Gastrocnemius medialis (tissue), 4 donors: ENCODE data around the gene ARHGEF39. TPM values are rescaled to one million over a fixed set of nuclear protein-coding genes. Genes with fewer than 3 reads are reported as not detected.
A peak's percentile ranks its signal among the peaks of the same experiment; 100 is the strongest.

Source experiments
- ATAC-seq, 2 donors: fragments of 150-250 bp; one replicate each; pipeline ENCODE4 v1.9.1; 2016
- DNase-seq, 2 donors: peaks; one replicate each; pipeline ENCODE4 v3.0.0-alpha.2; 2019
- H3K27ac ChIP-seq, 4 donors: fragments of 200-600 bp; sonication (generic); 1 replicate in 1 of 4; 2 replicates in 3 of 4; pipeline ENCODE4 v1.5.1; 2016 to 2018; ENCODE audit warnings: mild to moderate bottlenecking in 2 of 4, moderate library complexity in 1 of 4
- H3K27me3 ChIP-seq, 3 donors: fragments of 200-600 bp; sonication (generic) in 2 of 3; 1 replicate in 1 of 3; 2 replicates in 2 of 3; pipeline versions ENCODE4 v1.5.1 to v1.6.0; 2016 to 2019; ENCODE audit warnings: mild to moderate bottlenecking in 1 of 3, moderate library complexity in 1 of 3
- H3K36me3 ChIP-seq, 2 donors: fragments of 200-600 bp; sonication (generic) in 1 of 2; one replicate each; pipeline ENCODE4 v1.5.1; 2017 to 2018
- H3K4me1 ChIP-seq, 2 donors: fragments of 200-600 bp; sonication (generic) in 1 of 2; one replicate each; pipeline ENCODE4 v1.5.1; 2016 to 2017; ENCODE audit warnings: mild to moderate bottlenecking in 2 of 2
- H3K4me3 ChIP-seq, 4 donors: fragments of 200-600 bp; sonication (generic) in 3 of 4; 1 replicate in 1 of 4; 2 replicates in 3 of 4; pipeline ENCODE4 v1.5.1; 2016 to 2019; ENCODE audit warnings: mild to moderate bottlenecking in 2 of 4
- H3K9me3 ChIP-seq, 3 donors: fragments of 200-600 bp; sonication (generic) in 2 of 3; 1 replicate in 1 of 3; 2 replicates in 2 of 3; pipeline ENCODE4 v1.5.1; 2016 to 2019
- POLR2A ChIP-seq, 2 donors: fragments of 450-650 bp; IDR thresholded peaks; one replicate each; pipeline ENCODE4 v1.6.1; 2017; ENCODE audit warnings: antibody characterized with exemption in 2 of 2, mild to moderate bottlenecking in 2 of 2, moderate library complexity in 2 of 2
- in situ Hi-C, 4 donors: fragments of 200-750 bp; cut with MboI; loops; one replicate each; pipeline versions ENCODE4 v1.15.0 to v1.8.0; 2017; ENCODE audit warnings: low sequenced_read_pairs in 4 of 4
- intact Hi-C: fragments of 100-400 bp; cut with DNase I; formaldehyde crosslinking; loops from one replicate; pipeline ENCODE4 v1.15.1; 2023; ENCODE audit warnings: low total_unique reads
- total RNA-seq, 4 donors: library from RNA; depleted of rRNA; stranded (reverse); fragments of >200 nt; gene quantifications; one replicate each; pipeline versions ENCODE4 v1.1.0 to v1.2.3, GENCODE V29; 2016
- TF ChIP-seq, protein P1 (sequence below), 5 experiments: fragments of 450-650 bp in 3 of 5; fragments of 200-600 bp in 2 of 5; sonication (generic) in 2 of 5; IDR thresholded peaks in 4 of 5; conservative IDR thresholded peaks in 1 of 5; 1 replicate in 4 of 5; 2 replicates in 1 of 5; pipeline ENCODE4 v1.5.1; 2016 to 2019; ENCODE audit warnings: antibody characterized with exemption in 5 of 5, mild to moderate bottlenecking in 3 of 5, moderate library complexity in 3 of 5

ARHGEF39 gene
- total RNA-seq, 4 donors from 2014 or later: 0.07 to 0.10 TPM; not detected in 2

DNA sequence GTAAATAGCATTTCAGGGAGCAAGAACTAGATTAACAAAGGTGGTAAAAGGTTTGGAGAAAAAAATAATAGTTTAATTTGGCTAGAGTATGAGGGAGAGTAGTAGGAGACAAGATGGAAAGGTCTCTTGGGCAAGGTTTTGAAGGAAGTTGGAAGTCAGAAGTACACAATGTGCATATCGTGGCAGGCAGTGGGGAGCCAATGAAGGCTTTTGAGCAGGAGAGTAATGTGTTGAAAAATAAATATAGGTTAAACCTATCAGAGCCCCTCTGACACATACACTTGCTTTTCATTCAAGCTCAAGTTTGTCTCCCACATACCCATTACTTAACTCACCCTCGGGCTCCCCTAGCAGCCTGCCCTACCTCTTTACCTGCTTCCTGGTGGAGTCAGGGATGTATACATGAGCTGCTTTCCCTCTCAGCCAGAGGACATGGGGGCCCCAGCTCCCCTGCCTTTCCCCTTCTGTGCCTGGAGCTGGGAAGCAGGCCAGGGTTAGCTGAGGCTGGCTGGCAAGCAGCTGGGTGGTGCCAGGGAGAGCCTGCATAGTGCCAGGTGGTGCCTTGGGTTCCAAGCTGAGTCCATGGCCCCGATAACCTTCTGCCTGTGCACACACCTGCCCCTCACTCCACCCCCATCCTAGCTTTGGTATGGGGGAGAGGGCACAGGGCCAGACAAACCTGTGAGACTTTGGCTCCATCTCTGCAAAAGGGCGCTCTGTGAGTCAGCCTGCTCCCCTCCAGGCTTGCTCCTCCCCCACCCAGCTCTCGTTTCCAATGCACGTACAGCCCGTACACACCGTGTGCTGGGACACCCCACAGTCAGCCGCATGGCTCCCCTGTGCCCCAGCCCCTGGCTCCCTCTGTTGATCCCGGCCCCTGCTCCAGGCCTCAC is 8.4 kb upstream of the ARHGEF39 start, which contains the start of gene CA9:
Gene CA9 (plus strand): TSS at position 797 of the 893 bp plus-strand sequence. CDS start 32 bp downstream, at position 829.
- in situ Hi-C loops: loop anchor here in 1 of 4 donors (25.0 kb wide), 1 partner anchor 111 kb away; a partner anchor contains a TSS
- Histone ChIP-seq H3K9me3 (no peaks in the 10 kb centered on the region), H3K36me3 (no peaks in the 10 kb centered on the region), H3K4me1 (peaks cover 7 to 24% of the 10 kb centered on the region in 2 donors), H3K27me3 (no peaks in the 10 kb centered on the region), H3K4me3 (no peak within 1 kb of the TSS), H3K27ac (peak within 1 kb of the TSS in 2 of 4 donors; percentile 22 to 38)
- intact Hi-C loops: no loop called here
- peak; percentile 59 to 77 for ATAC-seq
- DNase-seq: peak in 1 of 2 donors; percentile 65
- TF ChIP-seq POLR2A (IDR thresholded peaks at IDR 0.05): no peak
- TF ChIP-seq, protein P1, sequence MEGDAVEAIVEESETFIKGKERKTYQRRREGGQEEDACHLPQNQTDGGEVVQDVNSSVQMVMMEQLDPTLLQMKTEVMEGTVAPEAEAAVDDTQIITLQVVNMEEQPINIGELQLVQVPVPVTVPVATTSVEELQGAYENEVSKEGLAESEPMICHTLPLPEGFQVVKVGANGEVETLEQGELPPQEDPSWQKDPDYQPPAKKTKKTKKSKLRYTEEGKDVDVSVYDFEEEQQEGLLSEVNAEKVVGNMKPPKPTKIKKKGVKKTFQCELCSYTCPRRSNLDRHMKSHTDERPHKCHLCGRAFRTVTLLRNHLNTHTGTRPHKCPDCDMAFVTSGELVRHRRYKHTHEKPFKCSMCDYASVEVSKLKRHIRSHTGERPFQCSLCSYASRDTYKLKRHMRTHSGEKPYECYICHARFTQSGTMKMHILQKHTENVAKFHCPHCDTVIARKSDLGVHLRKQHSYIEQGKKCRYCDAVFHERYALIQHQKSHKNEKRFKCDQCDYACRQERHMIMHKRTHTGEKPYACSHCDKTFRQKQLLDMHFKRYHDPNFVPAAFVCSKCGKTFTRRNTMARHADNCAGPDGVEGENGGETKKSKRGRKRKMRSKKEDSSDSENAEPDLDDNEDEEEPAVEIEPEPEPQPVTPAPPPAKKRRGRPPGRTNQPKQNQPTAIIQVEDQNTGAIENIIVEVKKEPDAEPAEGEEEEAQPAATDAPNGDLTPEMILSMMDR (IDR thresholded peaks at IDR 0.05 in 4 of 5, conservative IDR thresholded peaks at IDR 0.05 in 1 of 5): no peak

DNA sequence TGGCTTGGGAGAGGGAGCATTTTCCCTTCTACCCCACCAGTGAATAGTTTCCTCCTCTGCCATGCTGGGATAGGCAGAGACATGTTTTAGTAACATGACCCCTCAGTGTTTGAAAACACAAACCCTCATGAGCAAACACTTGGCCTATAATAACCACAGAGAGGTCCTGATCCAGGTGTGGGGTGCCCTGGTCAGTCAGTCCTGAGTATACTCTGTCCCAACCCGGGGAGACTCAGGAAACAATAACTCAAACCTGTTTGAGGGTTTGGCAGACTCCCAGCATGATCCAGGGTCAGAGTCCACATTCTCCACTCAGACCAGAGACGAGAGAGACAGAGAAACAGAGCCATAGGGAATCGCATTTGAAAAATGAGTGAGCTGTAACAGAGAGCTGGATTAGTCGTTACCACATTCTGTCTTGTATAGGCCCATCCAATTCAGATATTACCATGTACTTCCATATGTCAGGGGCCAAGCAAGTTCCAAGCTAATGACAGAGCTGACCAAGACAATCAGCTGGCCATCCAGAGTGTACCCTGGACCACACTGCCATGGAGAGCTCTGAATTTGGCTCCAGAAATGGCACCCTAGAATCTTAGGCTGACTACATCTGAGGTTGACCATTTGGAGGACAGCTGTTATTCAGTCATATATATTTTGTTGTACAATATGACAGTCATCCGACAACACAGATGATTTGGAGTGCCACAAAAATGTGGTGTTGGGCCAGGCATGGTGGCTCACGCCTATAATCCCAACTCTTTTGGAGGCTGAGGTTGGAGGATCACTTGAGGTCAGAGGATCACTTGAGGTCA is 4.5 kb upstream of the ARHGEF39 start:
- intact Hi-C loops (no loop called here), in situ Hi-C loops (loop anchor here in 2 of 4 donors (10.0 to 25.0 kb wide), 2 partner anchors 55 to 107 kb away; a partner anchor contains a TSS)
- DNase-seq: no peak

DNA sequence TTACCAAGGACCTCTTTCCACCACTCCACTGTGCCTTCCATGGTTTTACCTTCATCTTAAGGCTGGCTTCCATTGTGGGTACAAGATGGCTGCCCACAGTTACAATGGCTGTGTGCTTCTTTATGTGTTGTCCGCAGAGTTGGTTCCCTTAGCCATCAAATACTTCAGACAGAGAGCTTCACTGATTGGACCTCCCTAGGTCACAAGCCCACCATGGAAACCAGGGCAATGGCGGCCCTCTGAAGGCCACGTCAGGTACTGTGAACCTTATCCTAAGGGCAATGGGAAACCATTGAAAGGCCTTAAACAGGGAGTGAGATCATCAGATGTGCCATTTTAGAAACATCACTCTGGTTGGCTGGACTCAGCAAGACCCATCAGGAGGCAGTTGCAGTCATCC is 2.9 kb upstream of the ARHGEF39 start:
- H3K36me3 ChIP-seq: no peaks in the 10 kb centered on the region
- no peak for TF ChIP-seq POLR2A (IDR thresholded peaks at IDR 0.05)
- TF ChIP-seq, protein P1 (IDR thresholded peaks at IDR 0.05 in 4 of 5, conservative IDR thresholded peaks at IDR 0.05 in 1 of 5): no peak
- intact Hi-C loops (no loop called here), in situ Hi-C loops (loop anchor here in 2 of 4 donors (10.0 to 25.0 kb wide), 2 partner anchors 57 to 106 kb away; a partner anchor contains a TSS)
- DNase-seq: no peak
- peaks cover 4 to 12% of the 10 kb centered on the region in 2 donors for H3K4me1 ChIP-seq
- no peak overlapping the region for H3K4me3 ChIP-seq
- no peaks in the 10 kb centered on the region for H3K27me3 ChIP-seq
- no peak overlapping the region for H3K27ac ChIP-seq
- no peak for ATAC-seq
- no peaks in the 10 kb centered on the region for H3K9me3 ChIP-seq

More for the DNA sequence above, 4.5 kb upstream of the ARHGEF39 start:
- Histone ChIP-seq H3K9me3 (no peaks in the 10 kb centered on the region), H3K4me1 (peaks cover 11 to 22% of the 10 kb centered on the region in 2 donors), H3K36me3 (no peaks in the 10 kb centered on the region), H3K27ac (no peak overlapping the region), H3K27me3 (no peaks in the 10 kb centered on the region), H3K4me3 (no peak overlapping the region)
- TF ChIP-seq, protein P1 (IDR thresholded peaks at IDR 0.05 in 4 of 5, conservative IDR thresholded peaks at IDR 0.05 in 1 of 5): no peak
- TF ChIP-seq POLR2A (IDR thresholded peaks at IDR 0.05): no peak
- no peak for ATAC-seq

DNA sequence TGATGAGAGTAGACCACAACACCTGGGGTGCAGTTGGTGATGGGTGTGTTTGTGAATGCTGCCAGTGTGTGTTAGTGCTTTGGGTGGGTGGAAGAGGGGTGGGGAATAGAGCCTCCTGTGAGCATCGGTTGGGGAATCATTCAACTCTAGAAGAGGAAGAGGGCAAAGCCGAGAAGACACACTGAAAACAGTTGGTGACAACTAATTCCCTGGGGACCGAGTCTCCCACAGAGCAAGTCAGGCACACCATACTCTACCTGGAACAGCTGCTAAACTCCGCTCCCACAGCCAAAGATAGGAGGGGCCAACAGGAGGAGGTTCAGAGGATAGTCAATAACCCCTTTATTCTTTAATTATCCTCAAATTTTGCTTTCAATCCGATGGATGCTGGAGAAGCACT is 1.6 kb upstream of the ARHGEF39 start:
- H3K9me3 ChIP-seq: no peaks in the 10 kb centered on the region
- peaks cover 4 to 13% of the 10 kb centered on the region in 2 donors for H3K4me1 ChIP-seq
- intact Hi-C loops (no loop called here), in situ Hi-C loops (loop anchor here in 2 of 4 donors (10.0 to 25.0 kb wide), 2 partner anchors 58 to 104 kb away; a partner anchor contains a TSS)
- no peaks in the 10 kb centered on the region for H3K27me3 ChIP-seq
- H3K27ac ChIP-seq: no peak overlapping the region
- DNase-seq (no peak), ATAC-seq (no peak)
- no peaks in the 10 kb centered on the region for H3K36me3 ChIP-seq
- TF ChIP-seq, protein P1 (IDR thresholded peaks at IDR 0.05 in 4 of 5, conservative IDR thresholded peaks at IDR 0.05 in 1 of 5): no peak
- no peak overlapping the region for H3K4me3 ChIP-seq
